Measurements from ENCODE around the gene SNAP91.

DNA sequence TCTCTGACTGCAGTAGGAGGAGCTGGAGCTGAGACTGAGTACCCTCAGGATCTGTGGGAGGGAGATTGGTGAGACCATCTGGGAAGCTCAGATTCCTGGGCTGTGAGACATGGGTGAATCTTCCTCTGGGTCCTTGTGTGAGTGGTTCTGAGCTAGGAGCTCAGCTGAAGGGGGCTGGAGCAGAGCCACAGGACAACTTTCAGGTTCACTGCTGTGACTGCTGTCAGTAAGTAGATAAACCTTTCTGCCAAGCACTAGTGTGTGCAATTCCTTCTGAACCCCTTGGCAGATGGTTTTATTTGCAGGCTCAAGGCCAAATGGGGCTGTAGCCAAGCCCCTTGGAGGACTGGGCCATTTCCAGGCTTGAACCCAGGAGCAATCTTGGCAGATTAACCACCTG is 49.6 kb upstream of the SNAP91 start:
- TF ChIP-seq, protein P1, sequence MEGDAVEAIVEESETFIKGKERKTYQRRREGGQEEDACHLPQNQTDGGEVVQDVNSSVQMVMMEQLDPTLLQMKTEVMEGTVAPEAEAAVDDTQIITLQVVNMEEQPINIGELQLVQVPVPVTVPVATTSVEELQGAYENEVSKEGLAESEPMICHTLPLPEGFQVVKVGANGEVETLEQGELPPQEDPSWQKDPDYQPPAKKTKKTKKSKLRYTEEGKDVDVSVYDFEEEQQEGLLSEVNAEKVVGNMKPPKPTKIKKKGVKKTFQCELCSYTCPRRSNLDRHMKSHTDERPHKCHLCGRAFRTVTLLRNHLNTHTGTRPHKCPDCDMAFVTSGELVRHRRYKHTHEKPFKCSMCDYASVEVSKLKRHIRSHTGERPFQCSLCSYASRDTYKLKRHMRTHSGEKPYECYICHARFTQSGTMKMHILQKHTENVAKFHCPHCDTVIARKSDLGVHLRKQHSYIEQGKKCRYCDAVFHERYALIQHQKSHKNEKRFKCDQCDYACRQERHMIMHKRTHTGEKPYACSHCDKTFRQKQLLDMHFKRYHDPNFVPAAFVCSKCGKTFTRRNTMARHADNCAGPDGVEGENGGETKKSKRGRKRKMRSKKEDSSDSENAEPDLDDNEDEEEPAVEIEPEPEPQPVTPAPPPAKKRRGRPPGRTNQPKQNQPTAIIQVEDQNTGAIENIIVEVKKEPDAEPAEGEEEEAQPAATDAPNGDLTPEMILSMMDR (optimal IDR thresholded peaks at IDR 0.05 in 1 of 3, IDR thresholded peaks at IDR 0.05 in 1 of 3, conservative IDR thresholded peaks at IDR 0.05 in 1 of 3; ENCODE audit: extremely low read depth in 1 of 3, insufficient read depth in 2 of 3, low read length in 3 of 3): no peak
- TF ChIP-seq EZH2 (IDR thresholded peaks at IDR 0.05; ENCODE audit: low read length): no peak
